Measurements from ENCODE around the gene ALDH3B2. TPM values are rescaled to one million over a fixed set of nuclear protein-coding genes. Genes with fewer than 3 reads are reported as not detected.
A peak's percentile ranks its signal among the peaks of the same experiment; 100 is the strongest.
"Not testable (repeated sequence)": the region's sequence is repeated elsewhere in the genome, so short reads cannot be mapped to it uniquely, and the experiment has no call there.

ALDH3B2 gene
- total and polyA plus RNA-seq, 8 donors: 0.17 to 0.50 (median 0.34) TPM; not detected in 4

DNA sequence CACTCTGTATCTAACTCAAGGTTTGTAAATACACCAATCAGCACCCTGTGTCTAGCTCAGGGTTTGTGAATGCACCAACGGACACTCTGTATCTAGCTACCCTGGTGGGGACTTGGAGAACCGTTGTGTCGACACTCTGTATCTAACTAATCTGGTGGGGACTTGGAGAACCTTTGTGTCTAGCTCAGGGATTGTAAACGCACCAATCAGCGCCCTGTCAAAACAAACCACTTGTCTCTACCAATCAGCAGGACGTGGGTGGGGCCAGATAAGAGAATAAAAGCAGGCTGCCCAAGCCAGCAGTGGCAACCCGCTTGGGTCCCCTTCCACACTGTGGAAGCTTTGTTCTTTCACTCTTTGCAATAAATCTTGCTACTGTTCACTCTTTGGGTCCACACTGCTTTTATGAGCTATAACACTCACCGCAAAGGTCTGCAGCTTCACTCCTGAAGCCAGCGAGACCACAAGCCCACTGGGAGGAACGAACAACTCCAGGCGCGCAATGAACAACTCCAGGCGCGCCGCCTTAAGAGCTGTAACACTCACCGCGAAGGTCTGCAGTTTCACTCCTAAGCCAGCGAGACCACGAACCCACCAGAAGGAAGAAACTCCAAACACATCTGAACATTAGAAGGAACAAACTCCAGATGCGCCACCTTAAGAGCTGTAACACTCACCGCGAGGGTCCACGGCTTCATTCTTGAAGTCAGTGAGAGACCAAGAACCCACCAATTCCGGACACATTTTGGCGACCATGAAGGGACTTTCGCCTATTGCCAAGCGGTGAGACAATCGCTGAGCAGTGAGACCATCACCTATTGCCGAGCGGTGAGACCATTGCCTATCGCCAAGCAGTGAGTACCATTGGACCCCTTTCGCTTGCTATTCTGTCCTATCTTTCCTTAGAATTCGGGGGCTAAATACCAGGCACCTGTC lies 54.5 kb downstream of the ALDH3B2 start:
- WGBS, 2 donors: 88 to 90% methylated on average over 33 of the region's 33 CpGs
- H3K4me3 ChIP-seq: not testable (repeated sequence)

GRCh38 chr11:67618901-67619659 lies 55.3 kb downstream of the ALDH3B2 start:
- H3K9me3 ChIP-seq; H3K36me3 ChIP-seq; FAIRE-seq; H3K27ac ChIP-seq; H3K4me1 ChIP-seq; intact Hi-C loops (cut with DNase I); H3K4me3 ChIP-seq; ATAC-seq; H3K27me3 ChIP-seq: not testable (repeated sequence)
- 90 to 92% methylated on average over 34 to 40 of the region's 40 CpGs for WGBS, 2 donors
- DNase-seq: peak in 1 of 6 donors; percentile 49

More for the DNA sequence above, 54.5 kb downstream of the ALDH3B2 start:
- H3K27me3 ChIP-seq; intact Hi-C loops (cut with DNase I); H3K27ac ChIP-seq; H3K36me3 ChIP-seq; H3K9me3 ChIP-seq; FAIRE-seq; ATAC-seq; DNase-seq; H3K4me1 ChIP-seq: not testable (repeated sequence)

GRCh38 chr11:67617243-67617953 lies 57.0 kb downstream of the ALDH3B2 start:
- Histone ChIP-seq H3K4me3 (no peak overlapping the region), H3K27ac (no peak overlapping the region), H3K4me1 (no peaks in the 10 kb centered on the region), H3K27me3 (no peaks in the 10 kb centered on the region), H3K36me3 (no peaks in the 10 kb centered on the region), H3K9me3 (no peaks in the 10 kb centered on the region)
- FAIRE-seq: no peak
- no peak for DNase-seq
- TF ChIP-seq, protein P1, sequence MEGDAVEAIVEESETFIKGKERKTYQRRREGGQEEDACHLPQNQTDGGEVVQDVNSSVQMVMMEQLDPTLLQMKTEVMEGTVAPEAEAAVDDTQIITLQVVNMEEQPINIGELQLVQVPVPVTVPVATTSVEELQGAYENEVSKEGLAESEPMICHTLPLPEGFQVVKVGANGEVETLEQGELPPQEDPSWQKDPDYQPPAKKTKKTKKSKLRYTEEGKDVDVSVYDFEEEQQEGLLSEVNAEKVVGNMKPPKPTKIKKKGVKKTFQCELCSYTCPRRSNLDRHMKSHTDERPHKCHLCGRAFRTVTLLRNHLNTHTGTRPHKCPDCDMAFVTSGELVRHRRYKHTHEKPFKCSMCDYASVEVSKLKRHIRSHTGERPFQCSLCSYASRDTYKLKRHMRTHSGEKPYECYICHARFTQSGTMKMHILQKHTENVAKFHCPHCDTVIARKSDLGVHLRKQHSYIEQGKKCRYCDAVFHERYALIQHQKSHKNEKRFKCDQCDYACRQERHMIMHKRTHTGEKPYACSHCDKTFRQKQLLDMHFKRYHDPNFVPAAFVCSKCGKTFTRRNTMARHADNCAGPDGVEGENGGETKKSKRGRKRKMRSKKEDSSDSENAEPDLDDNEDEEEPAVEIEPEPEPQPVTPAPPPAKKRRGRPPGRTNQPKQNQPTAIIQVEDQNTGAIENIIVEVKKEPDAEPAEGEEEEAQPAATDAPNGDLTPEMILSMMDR (IDR thresholded peaks at IDR 0.05): no peak
- 72 to 79% methylated on average over 7 of the region's 7 CpGs for WGBS, 2 donors
- intact Hi-C loops (cut with DNase I): no loop called here
- ATAC-seq: no peak

DNA sequence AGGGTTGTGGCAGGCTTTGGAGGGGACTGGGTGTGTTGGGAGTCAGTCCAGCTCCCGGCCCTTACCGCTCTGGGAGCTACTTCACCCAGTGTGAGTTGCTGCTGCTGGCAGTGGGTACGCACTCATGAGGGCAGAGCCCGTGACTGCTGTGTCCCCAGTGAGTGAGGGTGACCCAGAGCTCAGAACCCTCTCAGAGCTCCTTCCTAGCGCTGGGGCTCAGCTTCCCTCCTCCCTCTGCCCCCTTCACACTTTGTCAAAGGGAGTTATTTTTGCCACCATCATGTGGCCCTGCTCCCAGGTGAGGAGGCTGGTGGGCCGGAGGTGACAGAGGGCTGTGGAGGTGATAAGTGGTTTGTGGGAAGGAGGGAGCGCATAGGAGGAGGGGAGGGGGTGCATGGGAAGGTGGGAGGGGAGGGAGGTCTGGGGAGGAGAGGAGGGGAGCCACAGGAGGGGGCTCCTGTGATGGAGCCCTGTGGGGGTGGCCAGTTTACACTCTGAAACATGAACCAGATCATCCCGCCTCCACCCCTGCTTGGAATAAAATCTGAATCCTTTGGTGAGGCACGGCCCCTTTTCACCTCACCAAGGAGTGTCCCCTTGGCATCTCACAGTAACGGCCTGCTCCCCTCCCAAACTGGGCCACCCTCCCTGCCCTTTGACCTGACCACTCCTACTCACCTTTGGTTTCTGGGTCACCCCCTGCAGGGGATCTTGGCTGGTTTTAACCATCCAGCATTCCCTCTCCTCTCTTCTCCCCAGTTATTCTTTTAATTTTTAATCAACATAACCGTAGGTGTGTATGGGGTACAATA lies 57.8 kb downstream of the ALDH3B2 start:
- FAIRE-seq (no peak), ATAC-seq (no peak), DNase-seq (peak in 1 of 6 donors; percentile 58)
- intact Hi-C loops (cut with DNase I): no loop called here
- Histone ChIP-seq H3K27ac (no peak overlapping the region), H3K27me3 (no peaks in the 10 kb centered on the region), H3K36me3 (peaks cover 0 to 6% (median 0%) of the 10 kb centered on the region in 3 donors), H3K4me3 (no peak overlapping the region), H3K9me3 (no peaks in the 10 kb centered on the region), H3K4me1 (no peaks in the 10 kb centered on the region)
- WGBS, 2 donors: 41 to 50% methylated on average over 11 of the region's 11 CpGs
- TF ChIP-seq, protein P1 (IDR thresholded peaks at IDR 0.05): no peak

GRCh38 chr11:67615728-67616430 lies 58.5 kb downstream of the ALDH3B2 start:
- H3K4me3 ChIP-seq: no peak overlapping the region
- no peaks in the 10 kb centered on the region for H3K27me3 ChIP-seq
- DNase-seq (peak in 3 of 6 donors; percentile 4 to 64 (median 36)), ATAC-seq (peak in 1 of 4 donors; percentile 4), FAIRE-seq (no peak)
- H3K4me1 ChIP-seq: no peaks in the 10 kb centered on the region
- no peak overlapping the region for H3K27ac ChIP-seq
- TF ChIP-seq, protein P1 (IDR thresholded peaks at IDR 0.05): no peak
- peaks cover 0 to 8% (median 6%) of the 10 kb centered on the region in 3 donors for H3K36me3 ChIP-seq
- intact Hi-C loops (cut with DNase I): no loop called here
- 30 to 39% methylated on average over 26 to 34 of the region's 34 CpGs for WGBS, 2 donors
- H3K9me3 ChIP-seq: no peaks in the 10 kb centered on the region
